ENCODE data around the gene NFIL3. TPM values are rescaled to one million over a fixed set of nuclear protein-coding genes. Genes with fewer than 3 reads are reported as not detected.

NFIL3 gene
- total RNA-seq, 4 donors from 2014 or later: 15.8 to 26.4 (median 22.2) TPM

DNA sequence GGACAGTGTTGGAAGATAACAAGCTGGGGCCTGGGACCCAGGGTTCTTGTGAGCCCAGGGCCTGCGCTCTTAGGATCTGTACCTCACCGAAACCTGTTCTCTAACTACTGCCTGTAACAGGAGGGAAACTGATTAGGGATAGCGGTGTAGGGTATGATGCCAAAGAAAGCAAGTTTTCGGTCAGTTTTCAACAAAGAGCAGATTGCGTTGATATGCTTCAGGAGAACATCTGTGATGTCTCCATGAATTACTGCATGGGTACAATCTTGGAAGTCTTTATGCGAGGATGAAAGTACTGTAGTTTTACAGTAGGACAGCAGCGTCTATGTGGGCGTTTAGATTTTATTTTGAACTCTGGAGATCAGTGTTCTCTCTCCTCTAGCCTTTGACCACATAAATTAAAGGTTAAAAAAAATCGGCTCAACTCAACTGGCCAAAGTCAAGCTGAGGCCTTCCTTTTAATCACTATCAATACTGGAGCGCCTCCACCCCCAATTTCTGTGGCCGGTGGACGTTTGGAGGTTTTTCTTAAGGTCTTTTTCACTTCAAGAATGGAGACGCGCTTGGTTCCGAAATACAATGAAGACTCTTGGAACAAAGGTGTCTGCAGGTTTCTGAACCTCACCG lies 3.0 kb downstream of the NFIL3 start:
- DNase-seq: no peak
- in situ Hi-C loops (cut with MboI; ENCODE audit: low pct_ligation_motif_present in 1 of 4, low pct_unique_long_range_greater_than_20kb in 1 of 4, low sequenced_read_pairs in 3 of 4): loop anchor here in 1 of 4 donors (10.0 kb wide), 2 partner anchors 56 to 226 kb away; partner anchors contain the start of gene AUH

DNA sequence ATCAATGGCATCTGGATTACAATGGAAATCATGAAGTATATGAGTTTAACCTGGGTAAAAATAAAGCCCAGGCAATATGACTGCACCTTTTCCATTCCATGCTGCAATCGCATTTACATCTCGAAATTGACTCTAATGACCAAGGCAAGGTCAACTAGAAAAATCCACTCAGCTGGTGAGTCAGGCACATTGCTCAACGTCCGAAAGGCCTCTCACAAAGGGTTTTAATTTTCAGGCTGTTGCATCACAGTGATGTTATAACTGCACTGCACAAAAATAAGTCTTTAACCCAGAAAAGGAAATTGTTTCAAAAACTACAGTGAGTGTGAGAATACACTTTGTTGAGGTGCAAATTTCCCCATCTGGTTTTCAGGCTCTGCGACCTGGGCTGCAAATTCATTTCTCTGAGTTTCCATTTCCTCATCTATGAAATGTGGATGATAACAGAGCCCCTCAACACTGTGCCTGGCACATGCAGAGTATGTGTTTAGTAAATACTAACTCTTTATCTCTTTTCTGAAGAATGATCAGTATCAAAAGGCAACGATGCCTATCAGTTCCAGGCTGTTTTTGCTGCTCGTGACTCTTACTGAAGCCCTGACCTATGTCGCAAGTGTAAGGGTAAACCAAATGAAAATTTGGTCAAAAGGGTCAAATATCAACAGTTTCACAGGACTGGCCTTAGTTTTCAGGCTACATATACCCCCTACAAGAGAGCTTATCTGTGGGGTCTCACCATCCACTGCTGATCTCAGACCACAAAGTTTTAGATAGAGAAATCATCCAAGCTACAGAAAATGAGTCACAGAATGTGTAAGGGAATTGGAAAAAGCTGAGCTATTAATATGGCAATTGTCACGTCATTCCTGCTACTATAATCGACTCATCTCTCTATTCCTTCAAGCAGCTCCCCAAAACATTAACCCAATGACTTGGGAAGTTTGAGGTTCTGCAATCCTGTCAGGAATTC lies 4.1 kb downstream of the NFIL3 start:
- intact Hi-C loops (cut with DNase I; ENCODE audit: low total_unique reads): no loop called here
- Histone ChIP-seq H3K9me3 (no peaks in the 10 kb centered on the region), H3K4me1 (peaks cover 12 to 52% (median 38%) of the 10 kb centered on the region in 4 donors), H3K36me3 (no peaks in the 10 kb centered on the region), H3K27me3 (peaks cover 6% of the 10 kb centered on the region), H3K27ac (peak overlapping the region; percentile 28 to 98 (median 56)), H3K4me3 (no peak overlapping the region)
- peak; percentile 57 for DNase-seq
- TF ChIP-seq POLR2AphosphoS5 (IDR thresholded peaks at IDR 0.05): peak; percentile 27 to 80 (median 62)
- TF ChIP-seq, protein P1, sequence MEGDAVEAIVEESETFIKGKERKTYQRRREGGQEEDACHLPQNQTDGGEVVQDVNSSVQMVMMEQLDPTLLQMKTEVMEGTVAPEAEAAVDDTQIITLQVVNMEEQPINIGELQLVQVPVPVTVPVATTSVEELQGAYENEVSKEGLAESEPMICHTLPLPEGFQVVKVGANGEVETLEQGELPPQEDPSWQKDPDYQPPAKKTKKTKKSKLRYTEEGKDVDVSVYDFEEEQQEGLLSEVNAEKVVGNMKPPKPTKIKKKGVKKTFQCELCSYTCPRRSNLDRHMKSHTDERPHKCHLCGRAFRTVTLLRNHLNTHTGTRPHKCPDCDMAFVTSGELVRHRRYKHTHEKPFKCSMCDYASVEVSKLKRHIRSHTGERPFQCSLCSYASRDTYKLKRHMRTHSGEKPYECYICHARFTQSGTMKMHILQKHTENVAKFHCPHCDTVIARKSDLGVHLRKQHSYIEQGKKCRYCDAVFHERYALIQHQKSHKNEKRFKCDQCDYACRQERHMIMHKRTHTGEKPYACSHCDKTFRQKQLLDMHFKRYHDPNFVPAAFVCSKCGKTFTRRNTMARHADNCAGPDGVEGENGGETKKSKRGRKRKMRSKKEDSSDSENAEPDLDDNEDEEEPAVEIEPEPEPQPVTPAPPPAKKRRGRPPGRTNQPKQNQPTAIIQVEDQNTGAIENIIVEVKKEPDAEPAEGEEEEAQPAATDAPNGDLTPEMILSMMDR (IDR thresholded peaks at IDR 0.05): no peak
- in situ Hi-C loops (cut with MboI; ENCODE audit: low pct_ligation_motif_present in 1 of 4, low pct_unique_long_range_greater_than_20kb in 1 of 4, low sequenced_read_pairs in 3 of 4): loop anchor here in 1 of 4 donors (10.0 kb wide), 2 partner anchors 55 to 225 kb away; partner anchors contain the start of gene AUH
- WGBS, 2 donors (ENCODE audit: low coverage in 1 of 2): 57 to 60% methylated on average over 7 to 10 of the region's 10 CpGs

More for the DNA sequence above, 3.0 kb downstream of the NFIL3 start:
- TF ChIP-seq, protein P1 (IDR thresholded peaks at IDR 0.05): no peak
- TF ChIP-seq POLR2AphosphoS5 (IDR thresholded peaks at IDR 0.05): no peak
- no peak for TF ChIP-seq EP300 (IDR thresholded peaks at IDR 0.05; ENCODE audit: low read depth)
- TF ChIP-seq POLR2A (IDR thresholded peaks at IDR 0.05): no peak
- intact Hi-C loops (cut with DNase I; ENCODE audit: low total_unique reads): no loop called here
- H3K36me3 ChIP-seq: no peaks in the 10 kb centered on the region
- H3K27ac ChIP-seq: peak overlapping the region; percentile 93 to 98 (median 94)
- H3K9me3 ChIP-seq: no peaks in the 10 kb centered on the region
- H3K4me3 ChIP-seq: peak overlapping the region; percentile 60 to 83 (median 69)
- H3K27me3 ChIP-seq: peaks cover 6% of the 10 kb centered on the region
- WGBS, 2 donors (ENCODE audit: low coverage in 1 of 2): 6 to 58% methylated on average over 7 to 16 of the region's 16 CpGs
- H3K4me1 ChIP-seq: peaks cover 12 to 59% (median 44%) of the 10 kb centered on the region in 4 donors

DNA sequence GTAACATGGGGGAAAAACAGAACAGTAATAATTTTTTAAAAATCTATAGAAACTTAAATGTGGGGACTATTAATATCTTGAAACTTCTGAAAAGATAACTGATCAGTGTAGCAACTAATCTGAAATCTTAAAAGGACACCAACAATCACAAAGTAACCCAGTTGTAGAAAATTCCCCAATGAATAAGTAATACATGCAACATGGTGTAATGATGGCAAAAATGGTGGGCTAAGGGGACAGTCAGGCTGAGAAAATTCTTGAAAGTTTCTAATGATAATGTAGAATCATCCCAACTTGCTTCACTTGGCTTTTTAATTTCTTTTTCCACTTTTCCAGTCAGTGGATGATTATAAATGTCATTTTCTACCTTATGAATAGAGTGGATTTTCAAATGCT lies 5.4 kb downstream of the NFIL3 start:
- H3K27me3 ChIP-seq: peaks cover 6% of the 10 kb centered on the region
- peaks cover 12 to 55% (median 37%) of the 10 kb centered on the region in 4 donors for H3K4me1 ChIP-seq
- no peak for DNase-seq
- no peak overlapping the region for H3K27ac ChIP-seq
- TF ChIP-seq, protein P1 (IDR thresholded peaks at IDR 0.05): no peak
- TF ChIP-seq POLR2A (IDR thresholded peaks at IDR 0.05) (no peak), EP300 (IDR thresholded peaks at IDR 0.05; ENCODE audit: low read depth) (no peak), POLR2AphosphoS5 (IDR thresholded peaks at IDR 0.05) (no peak)
- no peak overlapping the region for H3K4me3 ChIP-seq
- intact Hi-C loops (cut with DNase I; ENCODE audit: low total_unique reads): no loop called here
- in situ Hi-C loops (cut with MboI; ENCODE audit: low pct_ligation_motif_present in 1 of 4, low pct_unique_long_range_greater_than_20kb in 1 of 4, low sequenced_read_pairs in 3 of 4): no loop called here
- H3K9me3 ChIP-seq: no peaks in the 10 kb centered on the region
- H3K36me3 ChIP-seq: no peaks in the 10 kb centered on the region

DNA sequence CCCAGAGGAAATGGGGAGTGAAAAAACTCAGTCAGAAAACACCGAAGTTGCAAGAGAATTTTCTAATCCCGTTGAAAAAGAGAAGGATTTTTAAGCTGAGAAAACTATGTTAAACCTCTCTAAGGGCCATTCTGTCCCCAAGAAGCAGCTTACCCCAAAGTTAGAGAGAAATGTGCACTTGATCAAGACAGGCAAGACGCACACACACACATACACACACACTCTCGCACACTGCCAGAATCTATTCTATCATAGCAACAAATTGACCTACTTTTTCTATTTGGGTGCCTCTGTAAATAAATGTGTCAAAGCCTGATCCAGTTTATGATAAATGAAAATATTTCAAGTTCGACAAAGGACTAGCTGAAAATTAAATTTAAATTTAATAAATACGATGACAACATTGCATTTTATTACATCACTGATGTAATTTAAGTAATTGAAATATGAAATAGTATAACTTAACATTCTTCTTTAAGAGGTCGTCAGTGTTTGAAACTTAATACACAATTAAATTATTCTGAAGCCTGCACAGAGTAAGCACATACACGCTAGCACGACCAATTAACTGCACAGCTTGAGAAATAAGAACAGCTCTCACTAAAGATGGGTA lies 5.9 kb downstream of the NFIL3 start:
- in situ Hi-C loops (cut with MboI; ENCODE audit: low pct_ligation_motif_present in 1 of 4, low pct_unique_long_range_greater_than_20kb in 1 of 4, low sequenced_read_pairs in 3 of 4) (no loop called here), intact Hi-C loops (cut with DNase I; ENCODE audit: low total_unique reads) (no loop called here)
- TF ChIP-seq, protein P1 (IDR thresholded peaks at IDR 0.05): no peak
- no peak for TF ChIP-seq EP300 (IDR thresholded peaks at IDR 0.05; ENCODE audit: low read depth)
- no peak for TF ChIP-seq POLR2AphosphoS5 (IDR thresholded peaks at IDR 0.05)
- no peak for TF ChIP-seq POLR2A (IDR thresholded peaks at IDR 0.05)
- Histone ChIP-seq H3K9me3 (no peaks in the 10 kb centered on the region), H3K4me3 (no peak overlapping the region), H3K36me3 (no peaks in the 10 kb centered on the region), H3K27ac (no peak overlapping the region), H3K27me3 (peaks cover 6% of the 10 kb centered on the region), H3K4me1 (peaks cover 12 to 58% (median 37%) of the 10 kb centered on the region in 4 donors)
- DNase-seq: no peak
- WGBS, 2 donors (ENCODE audit: low coverage in 1 of 2): 75 to 79% methylated on average over 9 of the region's 9 CpGs
